DMS114 treated with DMSO at 0.1 percent for 48 hours (cell line): Measurements from ENCODE around the gene UMAD1.

Experiments used
- DNase-seq: peaks from one replicate; lab custom pipeline; 2025; ENCODE audit not compliant: unreplicated experiment; lab: John Stamatoyannopoulos, UW

Gene UMAD1

GRCh38 chr7:7829667-7830066 is 189.1 kb downstream of the UMAD1 start:
- DNase-seq: no peak

GRCh38 chr7:7830122-7830878 is 189.7 kb downstream of the UMAD1 start:
- DNase-seq: no peak

- no peak for DNase-seq
Observed at GRCh38 chr7:7832518-7832917, 192.0 kb downstream of the UMAD1 start.

GRCh38 chr7:7834761-7835160 is 194.2 kb downstream of the UMAD1 start:
- DNase-seq: no peak

- no peak for DNase-seq
Observed at GRCh38 chr7:7841027-7841426, 200.5 kb downstream of the UMAD1 start.

GRCh38 chr7:7843240-7843639 is 202.7 kb downstream of the UMAD1 start:
- DNase-seq: no peak

GRCh38 chr7:7843972-7844371 is 203.4 kb downstream of the UMAD1 start:
- no peak for DNase-seq

GRCh38 chr7:7848246-7848645 is 207.7 kb downstream of the UMAD1 start:
- no peak for DNase-seq

- no peak for DNase-seq
Observed at GRCh38 chr7:7848892-7849291, 208.3 kb downstream of the UMAD1 start.

- DNase-seq: no peak
Observed at GRCh38 chr7:7850150-7850549, 209.6 kb downstream of the UMAD1 start.

GRCh38 chr7:7851381-7851780 is 210.8 kb downstream of the UMAD1 start:
- DNase-seq: no peak

- DNase-seq: no peak
Observed at GRCh38 chr7:7851991-7852390, 211.4 kb downstream of the UMAD1 start.

GRCh38 chr7:7857143-7857583 is 216.6 kb downstream of the UMAD1 start:
- no peak for DNase-seq

- no peak for DNase-seq
Observed at GRCh38 chr7:7858559-7858958, 218.0 kb downstream of the UMAD1 start.

GRCh38 chr7:7859411-7859810 is 218.9 kb downstream of the UMAD1 start:
- DNase-seq: no peak

- no peak for DNase-seq
Observed at GRCh38 chr7:7861211-7861633, 220.7 kb downstream of the UMAD1 start.

GRCh38 chr7:7862393-7862792 is 221.8 kb downstream of the UMAD1 start:
- no peak for DNase-seq

GRCh38 chr7:7867846-7868571 is 227.5 kb downstream of the UMAD1 start:
- no peak for DNase-seq

GRCh38 chr7:7868572-7868899 is 228.0 kb downstream of the UMAD1 start:
- no peak for DNase-seq

GRCh38 chr7:7869036-7869435 is 228.5 kb downstream of the UMAD1 start:
- DNase-seq: no peak

- no peak for DNase-seq
Observed at GRCh38 chr7:7869651-7870050, 229.1 kb downstream of the UMAD1 start.

GRCh38 chr7:7870555-7870954 is 230.0 kb downstream of the UMAD1 start:
- DNase-seq: no peak

GRCh38 chr7:7876419-7876818 is 235.9 kb downstream of the UMAD1 start:
- DNase-seq: no peak
